Measurements from ENCODE around the gene RASA2. TPM values are rescaled to one million over a fixed set of nuclear protein-coding genes. Genes with fewer than 3 reads are reported as not detected.
"Not testable (repeated sequence)": the region's sequence is repeated elsewhere in the genome, so short reads cannot be mapped to it uniquely, and the experiment has no call there.

Gene RASA2
- total RNA-seq, 3 donors from 2014 or later: 15.5 to 22.5 (median 21.7) TPM

DNA sequence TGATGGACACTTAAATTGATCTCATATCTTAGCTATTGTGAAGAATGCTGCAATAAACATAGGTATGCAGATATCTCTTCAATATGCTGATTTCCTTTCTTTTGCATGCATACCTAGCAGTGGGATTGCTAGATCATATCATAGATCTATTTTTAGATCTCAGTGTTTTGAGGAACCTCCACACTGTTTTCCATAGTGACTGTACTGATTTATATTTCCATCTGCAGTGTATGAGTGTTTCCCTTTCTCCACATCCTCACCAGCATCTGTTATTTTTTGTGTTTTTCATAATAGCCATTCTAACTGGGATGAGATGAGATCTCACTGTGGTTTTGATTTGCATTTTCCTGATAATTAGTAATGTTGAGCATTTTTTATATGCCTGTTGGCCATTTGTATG is 17.1 kb upstream of the RASA2 start:
- intact Hi-C loops (cut with DNase I, micrococcal nuclease): loop anchor here (5.0 kb wide), 1 partner anchor 93 kb away; no protein-coding TSS in a partner anchor
- ATAC-seq: no peak
- no peaks in the 10 kb centered on the region for H3K4me1 ChIP-seq (ENCODE audit: low read depth)
- H3K4me3 ChIP-seq: no peak overlapping the region
- no peak for DNase-seq
- H3K36me3 ChIP-seq (ENCODE audit: low read depth): no peaks in the 10 kb centered on the region
- no peaks in the 10 kb centered on the region for H3K9me3 ChIP-seq
- TF ChIP-seq, protein P1, sequence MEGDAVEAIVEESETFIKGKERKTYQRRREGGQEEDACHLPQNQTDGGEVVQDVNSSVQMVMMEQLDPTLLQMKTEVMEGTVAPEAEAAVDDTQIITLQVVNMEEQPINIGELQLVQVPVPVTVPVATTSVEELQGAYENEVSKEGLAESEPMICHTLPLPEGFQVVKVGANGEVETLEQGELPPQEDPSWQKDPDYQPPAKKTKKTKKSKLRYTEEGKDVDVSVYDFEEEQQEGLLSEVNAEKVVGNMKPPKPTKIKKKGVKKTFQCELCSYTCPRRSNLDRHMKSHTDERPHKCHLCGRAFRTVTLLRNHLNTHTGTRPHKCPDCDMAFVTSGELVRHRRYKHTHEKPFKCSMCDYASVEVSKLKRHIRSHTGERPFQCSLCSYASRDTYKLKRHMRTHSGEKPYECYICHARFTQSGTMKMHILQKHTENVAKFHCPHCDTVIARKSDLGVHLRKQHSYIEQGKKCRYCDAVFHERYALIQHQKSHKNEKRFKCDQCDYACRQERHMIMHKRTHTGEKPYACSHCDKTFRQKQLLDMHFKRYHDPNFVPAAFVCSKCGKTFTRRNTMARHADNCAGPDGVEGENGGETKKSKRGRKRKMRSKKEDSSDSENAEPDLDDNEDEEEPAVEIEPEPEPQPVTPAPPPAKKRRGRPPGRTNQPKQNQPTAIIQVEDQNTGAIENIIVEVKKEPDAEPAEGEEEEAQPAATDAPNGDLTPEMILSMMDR (IDR thresholded peaks at IDR 0.05): no peak

DNA sequence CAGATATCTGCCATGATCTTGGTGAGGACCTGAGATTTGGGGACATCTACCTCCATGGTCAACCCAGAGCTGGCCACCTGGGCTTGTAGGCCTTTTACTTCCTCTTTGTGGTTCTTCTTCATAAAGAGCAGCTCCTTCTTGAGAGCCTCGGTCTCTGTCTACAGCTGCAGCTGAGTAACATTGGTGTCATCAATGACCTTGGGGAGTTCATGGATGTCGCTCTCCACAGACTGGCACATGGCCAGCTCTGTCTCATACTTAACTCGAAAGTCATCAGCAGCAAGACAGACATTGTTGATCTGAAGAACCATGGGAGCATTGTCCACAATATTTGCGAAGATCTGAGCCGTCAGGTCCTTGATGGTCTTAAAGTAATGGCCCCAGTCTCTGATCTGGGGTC is 15.7 kb upstream of the RASA2 start:
- TF ChIP-seq, protein P1 (IDR thresholded peaks at IDR 0.05): no peak
- H3K9me3 ChIP-seq: no peaks in the 10 kb centered on the region
- H3K4me1 ChIP-seq (ENCODE audit: low read depth): no peaks in the 10 kb centered on the region
- intact Hi-C loops (cut with DNase I, micrococcal nuclease): loop anchor here (5.0 kb wide), 1 partner anchor 91 kb away; no protein-coding TSS in a partner anchor
- no peaks in the 10 kb centered on the region for H3K36me3 ChIP-seq (ENCODE audit: low read depth)
- DNase-seq (no peak), ATAC-seq (no peak)
- no peak overlapping the region for H3K4me3 ChIP-seq

DNA sequence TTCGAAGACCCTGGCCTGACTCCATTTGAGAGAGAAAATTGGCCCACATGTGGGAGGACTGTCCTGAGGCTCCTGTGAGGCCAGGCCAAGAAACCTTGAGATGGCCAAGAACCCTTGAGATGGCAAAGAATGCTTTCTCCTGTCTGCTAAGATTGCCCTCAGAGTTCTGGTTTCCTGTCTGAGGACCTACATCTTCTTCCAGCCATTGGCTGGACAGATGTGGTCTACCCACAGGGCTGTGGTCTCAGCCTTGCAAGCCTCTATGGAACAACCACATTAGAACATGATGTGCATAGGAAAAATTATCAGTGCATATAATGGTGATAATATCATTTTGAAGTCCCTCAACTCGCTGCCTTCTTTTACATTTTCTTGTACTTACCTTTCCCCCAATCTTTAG is 10.8 kb upstream of the RASA2 start:
- DNase-seq (no peak), ATAC-seq (peak; percentile 52)
- no peaks in the 10 kb centered on the region for H3K9me3 ChIP-seq
- TF ChIP-seq, protein P1 (IDR thresholded peaks at IDR 0.05): no peak
- H3K4me3 ChIP-seq: no peak overlapping the region
- no peaks in the 10 kb centered on the region for H3K36me3 ChIP-seq (ENCODE audit: low read depth)
- intact Hi-C loops (cut with DNase I, micrococcal nuclease): no loop called here
- H3K4me1 ChIP-seq (ENCODE audit: low read depth): no peaks in the 10 kb centered on the region

DNA sequence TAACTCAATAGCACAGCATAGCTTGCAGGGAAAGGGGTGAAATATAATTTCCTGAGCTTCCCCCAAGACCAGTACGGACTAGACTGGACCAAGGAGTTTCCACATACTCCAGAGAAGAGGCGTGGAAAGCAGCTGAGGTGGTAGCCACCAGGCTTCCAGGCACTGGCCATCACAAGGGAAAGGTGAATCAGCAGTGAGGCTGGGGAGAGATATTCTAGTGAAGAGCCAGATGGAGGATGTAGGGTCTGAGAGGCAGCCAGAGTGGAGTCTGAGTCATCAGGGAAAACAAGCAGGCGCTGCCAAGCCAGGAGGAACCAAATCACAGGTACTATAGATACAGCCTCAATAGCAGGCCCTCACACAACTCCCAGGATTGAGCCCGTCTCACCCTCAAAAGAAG is 9.6 kb upstream of the RASA2 start:
- no peak overlapping the region for H3K4me3 ChIP-seq
- intact Hi-C loops (cut with DNase I, micrococcal nuclease): no loop called here
- no peaks in the 10 kb centered on the region for H3K4me1 ChIP-seq (ENCODE audit: low read depth)
- ATAC-seq: peak; percentile 65
- no peaks in the 10 kb centered on the region for H3K9me3 ChIP-seq
- H3K36me3 ChIP-seq (ENCODE audit: low read depth): no peaks in the 10 kb centered on the region
- TF ChIP-seq, protein P1 (IDR thresholded peaks at IDR 0.05): no peak
- no peak for DNase-seq

DNA sequence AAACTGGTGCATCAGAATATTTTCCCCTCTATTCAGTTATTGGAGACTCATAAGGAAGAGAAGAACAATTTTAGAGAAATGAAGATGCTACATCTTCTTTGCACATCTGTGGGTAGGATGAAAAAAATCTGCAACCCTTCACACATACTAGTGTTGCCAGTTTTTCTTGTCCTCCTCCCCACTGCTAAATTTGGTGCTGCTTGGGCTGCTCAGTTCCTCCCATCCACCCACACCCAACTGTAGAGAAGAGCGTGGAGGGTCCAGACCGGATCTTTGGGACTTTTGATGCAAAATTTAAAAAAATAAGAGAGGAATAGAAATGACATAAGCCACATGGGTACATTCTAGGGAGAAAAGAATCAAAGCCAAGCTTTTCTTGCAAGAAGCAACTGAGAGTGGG is 8.7 kb upstream of the RASA2 start:
- Histone ChIP-seq H3K4me3 (no peak overlapping the region), H3K4me1 (ENCODE audit: low read depth) (no peaks in the 10 kb centered on the region), H3K36me3 (ENCODE audit: low read depth) (no peaks in the 10 kb centered on the region), H3K9me3 (no peaks in the 10 kb centered on the region)
- DNase-seq (no peak), ATAC-seq (no peak)
- TF ChIP-seq, protein P1 (IDR thresholded peaks at IDR 0.05): no peak
- intact Hi-C loops (cut with DNase I, micrococcal nuclease): no loop called here

DNA sequence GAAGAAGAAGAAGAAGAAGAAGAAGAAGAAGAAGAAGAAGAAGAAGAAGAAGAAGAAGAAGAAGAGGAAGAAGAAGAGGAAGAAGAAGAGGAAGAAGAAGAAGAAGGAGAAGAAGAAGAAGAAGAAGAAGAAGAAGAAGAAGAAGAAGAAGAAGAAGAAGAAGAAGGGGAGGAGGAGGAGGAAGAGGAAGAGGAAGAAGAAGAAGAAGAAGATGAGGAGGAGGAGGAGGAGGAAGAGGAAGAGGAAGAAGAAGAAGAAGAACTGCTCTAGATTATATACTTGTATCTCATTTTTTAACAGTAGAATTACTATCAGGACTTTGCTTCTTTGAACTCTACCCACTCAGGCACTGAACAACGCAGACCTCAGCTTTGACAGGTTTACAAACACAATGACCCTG is 8.0 kb upstream of the RASA2 start:
- DNase-seq; ATAC-seq; intact Hi-C loops (cut with DNase I, micrococcal nuclease): not testable (repeated sequence)

More for the DNA sequence above, 8.0 kb upstream of the RASA2 start:
- H3K4me3 ChIP-seq; H3K9me3 ChIP-seq; H3K4me1 ChIP-seq (ENCODE audit: low read depth); H3K36me3 ChIP-seq (ENCODE audit: low read depth): not testable (repeated sequence)

All from mucosa of descending colon (tissue), 3 donors.